Activated CD8-positive, alpha-beta T cell treated with anti-CD3 and anti-CD28 coated beads for 36 hours (primary cell): Measurements from ENCODE around the gene TAS2R42. TPM values are rescaled to one million over a fixed set of nuclear protein-coding genes. Genes with fewer than 3 reads are reported as not detected.

Experiments used
- ATAC-seq: fragments of 200-7000 bp; cut with Tn5 transposase; one replicate; pipeline ENCODE4 v1.10.0; 2021; ENCODE audit warnings: mild to moderate bottlenecking, moderate library complexity
- CTCF ChIA-PET: fragments of 350-600 bp; sonication (Branson Sonifier 250); formaldehyde crosslinking; loops from one replicate; lab custom pipeline; 2021; ENCODE audit warnings: antibody characterized with exemption; lab: Charles Lee
- POLR2A ChIA-PET: fragments of 350-600 bp; sonication (Branson Sonifier 250); formaldehyde crosslinking; loops from one replicate; lab custom pipeline; 2021; ENCODE audit warnings: antibody characterized with exemption; lab: Charles Lee
- DNase-seq: peaks from one replicate; pipeline ENCODE4 v3.0.0-alpha.2; 2020
- H3K27ac Mint-ChIP-seq: one replicate; pipeline ENCODE4 v1.8.0; 2021; ENCODE audit warnings: mild to moderate bottlenecking, mixed read lengths
- H3K27me3 Mint-ChIP-seq: one replicate; pipeline ENCODE4 v1.8.0; 2021; ENCODE audit warnings: mixed read lengths
- H3K36me3 Mint-ChIP-seq: one replicate; pipeline ENCODE4 v1.8.0; 2021; ENCODE audit warnings: low read depth, mixed read lengths
- H3K4me1 Mint-ChIP-seq: one replicate; pipeline ENCODE4 v1.8.0; 2021; ENCODE audit warnings: low read depth, mixed read lengths
- H3K4me3 Mint-ChIP-seq: one replicate; pipeline ENCODE4 v1.8.0; 2021; ENCODE audit warnings: mild to moderate bottlenecking, moderate library complexity, mixed read lengths
- H3K9me3 Mint-ChIP-seq: one replicate; pipeline ENCODE4 v1.8.0; 2021; ENCODE audit warnings: mixed read lengths
- CTCF ChIP-seq: fragments of 200-600 bp; IDR thresholded peaks from one replicate; pipeline ENCODE4 v1.8.0; 2022; ENCODE audit warnings: antibody characterized with exemption, mild to moderate bottlenecking
- intact Hi-C: fragments of 100-400 bp; cut with micrococcal nuclease; formaldehyde crosslinking; loops from one replicate; pipeline ENCODE4 v1.10.0; 2022
- total RNA-seq, 2 experiments: library from RNA; stranded (reverse); gene quantifications; one replicate each; pipeline ENCODE4 v1.2.3, GENCODE V29; 2021

The TAS2R42 gene
- total RNA-seq, 2 experiments from 2014 or later: not detected

GRCh38 chr12:11152725-11153124, 34.0 kb downstream of the TAS2R42 start:
- ChIA-PET POLR2A (no interaction called here), CTCF (no interaction called here)
- H3K27me3 Mint-ChIP-seq: no peaks in the 10 kb centered on the region
- H3K4me3 Mint-ChIP-seq: no peak overlapping the region
- intact Hi-C loops: no loop called here
- no peak for TF ChIP-seq CTCF
- peaks cover 40% of the 10 kb centered on the region for H3K36me3 Mint-ChIP-seq
- ATAC-seq (no peak), DNase-seq (no peak)
- no peak overlapping the region for H3K27ac Mint-ChIP-seq
- H3K9me3 Mint-ChIP-seq: peaks cover 15% of the 10 kb centered on the region
- peaks cover 13% of the 10 kb centered on the region for H3K4me1 Mint-ChIP-seq

DNA sequence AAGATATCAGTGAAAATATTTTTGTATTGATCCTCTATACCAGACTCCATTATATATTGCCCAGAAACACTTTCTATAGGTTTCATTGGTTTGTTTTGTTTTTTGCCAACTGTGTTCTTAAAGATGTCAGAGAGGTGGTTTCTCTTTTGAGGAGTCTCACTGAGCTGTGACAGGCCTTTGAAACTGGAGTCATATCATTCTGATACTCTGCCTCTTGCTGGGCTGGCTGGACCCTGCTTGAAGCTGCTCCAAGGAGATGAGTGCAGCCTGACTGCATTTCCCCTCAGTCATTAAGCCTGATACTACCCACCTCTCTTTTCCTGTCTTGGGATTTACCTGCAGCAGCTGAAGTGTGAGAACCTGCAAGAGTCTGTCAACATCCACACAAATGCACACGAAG, 35.9 kb downstream of the TAS2R42 start:
- H3K4me3 Mint-ChIP-seq: no peak overlapping the region
- no peak overlapping the region for H3K27ac Mint-ChIP-seq
- intact Hi-C loops: no loop called here
- no peak for TF ChIP-seq CTCF
- peaks cover 9% of the 10 kb centered on the region for H3K4me1 Mint-ChIP-seq
- POLR2A ChIA-PET: interaction anchor here (0.6 kb wide), 2 partner anchors 988 to 1571 kb away, joined by 4 to 6 read pairs; no protein-coding TSS in a partner anchor
- DNase-seq (no peak), ATAC-seq (no peak)
- peaks cover 32% of the 10 kb centered on the region for H3K36me3 Mint-ChIP-seq
- H3K27me3 Mint-ChIP-seq: no peaks in the 10 kb centered on the region
- CTCF ChIA-PET: no interaction called here
- H3K9me3 Mint-ChIP-seq: peaks cover 11% of the 10 kb centered on the region

DNA sequence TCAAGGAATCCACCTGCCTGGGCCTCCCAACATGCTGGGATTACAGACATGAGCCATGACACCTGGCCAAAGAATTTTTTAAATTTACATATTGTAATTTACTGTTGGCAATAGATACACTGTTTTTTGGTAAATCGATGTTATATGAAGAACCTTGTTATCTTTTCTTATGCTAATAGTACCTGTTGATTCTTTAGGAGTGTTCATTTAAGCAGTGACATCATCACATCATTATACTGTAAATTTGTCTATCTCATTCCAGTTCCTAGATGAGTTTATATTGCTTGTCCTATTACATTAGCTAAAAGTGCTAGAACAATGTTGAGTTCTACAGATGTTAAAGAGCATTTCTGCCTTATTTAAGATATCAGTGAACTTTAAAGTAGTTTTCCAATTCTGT, 39.3 kb downstream of the TAS2R42 start:
- Mint-ChIP-seq H3K27ac (no peak overlapping the region), H3K4me1 (peaks cover 4% of the 10 kb centered on the region), H3K27me3 (no peaks in the 10 kb centered on the region), H3K4me3 (no peak overlapping the region), H3K9me3 (peaks cover 17% of the 10 kb centered on the region), H3K36me3 (peaks cover 38% of the 10 kb centered on the region)
- DNase-seq (no peak), ATAC-seq (no peak)
- intact Hi-C loops: no loop called here
- ChIA-PET CTCF (interaction anchor here (1.0 kb wide), 1 partner anchor 52 kb away, joined by 3 read pairs; no protein-coding TSS in a partner anchor), POLR2A (no interaction called here)
- no peak for TF ChIP-seq CTCF

- no peak for TF ChIP-seq CTCF
- ChIA-PET CTCF (no interaction called here), POLR2A (interaction anchor here (1.8 kb wide), 1 partner anchor 28 kb away, joined by 5 read pairs; no protein-coding TSS in a partner anchor)
- H3K27me3 Mint-ChIP-seq: no peaks in the 10 kb centered on the region
- H3K27ac Mint-ChIP-seq: no peak overlapping the region
- peaks cover 14% of the 10 kb centered on the region for H3K4me1 Mint-ChIP-seq
- intact Hi-C loops: no loop called here
- DNase-seq (no peak), ATAC-seq (no peak)
- peaks cover 11% of the 10 kb centered on the region for H3K9me3 Mint-ChIP-seq
- no peak overlapping the region for H3K4me3 Mint-ChIP-seq
- H3K36me3 Mint-ChIP-seq: peaks cover 47% of the 10 kb centered on the region
Measured at GRCh38 chr12:11144297-11144696, 42.4 kb downstream of the TAS2R42 start.

- CTCF ChIA-PET: interaction anchor here (0.7 to 0.9 kb wide), 2 partner anchors 11 to 54 kb away, joined by 3 read pairs; no protein-coding TSS in a partner anchor
- POLR2A ChIA-PET: interaction anchor here (0.6 kb wide), 1 partner anchor 779 kb away, joined by 3 read pairs; no protein-coding TSS in a partner anchor
- Mint-ChIP-seq H3K4me1 (peaks cover 14% of the 10 kb centered on the region), H3K27me3 (no peaks in the 10 kb centered on the region), H3K27ac (no peak overlapping the region), H3K9me3 (peaks cover 11% of the 10 kb centered on the region), H3K4me3 (no peak overlapping the region), H3K36me3 (peaks cover 47% of the 10 kb centered on the region)
- no peak for ATAC-seq
- no peak for DNase-seq
- intact Hi-C loops: no loop called here
- TF ChIP-seq CTCF: no peak
Measured at GRCh38 chr12:11143352-11143751, 43.4 kb downstream of the TAS2R42 start.
